Adrenal gland (tissue), 12 donors: ENCODE results near the gene RESP18. TPM values are rescaled to one million over a fixed set of nuclear protein-coding genes. Genes with fewer than 3 reads are reported as not detected.
A peak's percentile ranks its signal among the peaks of the same experiment; 100 is the strongest.
"Not testable (repeated sequence)": the region's sequence is repeated elsewhere in the genome, so short reads cannot be mapped to it uniquely, and the experiment has no call there.

Source experiments
- DNase-seq, 7 donors: peaks; one replicate each; pipeline ENCODE4 v3.0.0-alpha.2; 2019 to 2020
- H3K27ac ChIP-seq, 5 donors: fragments of 200-600 bp; sonication (generic) in 4 of 5; 1 replicate in 3 of 5; 2 replicates in 2 of 5; pipeline versions ENCODE4 v1.5.1 to v1.8.0; 2016 to 2020; ENCODE audit warnings: mild to moderate bottlenecking in 1 of 5
- H3K27me3 ChIP-seq: fragments of 200-600 bp; 2 replicates; pipeline ENCODE4 v1.8.0; 2021
- H3K36me3 ChIP-seq, 2 donors: fragments of 200-600 bp; replicated peaks in 1 of 2; 1 replicate in 1 of 2; 2 replicates in 1 of 2; pipeline versions ENCODE4 v1.5.1 to v1.8.0; 2018 to 2022
- H3K4me1 ChIP-seq, 2 donors: fragments of 200-600 bp; replicated peaks in 1 of 2; 1 replicate in 1 of 2; 2 replicates in 1 of 2; pipeline versions ENCODE4 v1.5.1 to v1.8.0; 2018 to 2021
- H3K4me3 ChIP-seq, 4 donors: fragments of 200-600 bp; sonication (generic) in 3 of 4; one replicate each; pipeline ENCODE4 v1.5.1; 2016 to 2018
- H3K9me3 ChIP-seq, 3 donors: fragments of 200-600 bp; sonication (generic) in 1 of 3; replicated peaks in 1 of 3; 1 replicate in 2 of 3; 2 replicates in 1 of 3; pipeline versions ENCODE4 v1.5.1 to v1.8.0; 2016 to 2021
- POLR2A ChIP-seq, 2 donors: fragments of 450-650 bp; IDR thresholded peaks; one replicate each; pipeline ENCODE4 v1.6.1; 2017; ENCODE audit warnings: antibody characterized with exemption in 2 of 2, mild to moderate bottlenecking in 2 of 2, moderate library complexity in 1 of 2
- WGBS, 4 donors: extraction: QIAGEN DNeasy Blood & Tissue Kit in 2 of 4; methylation state at CpG; one replicate each; pipeline versions ENCODE4 v1.1.5 to v1.1.7; 2013 to 2017; 5-methylcytosine and 5-hydroxymethylcytosine counted together
- intact Hi-C, 2 donors: fragments of 100-400 bp; cut with DNase I; formaldehyde crosslinking; loops; one replicate each; pipeline versions ENCODE4 v1.14.1 to v1.15.0; 2022 to 2023
- polyA plus RNA-seq, 3 donors: library from polyadenylated mRNA; stranded (reverse); fragments of 200-250 nt in 2 of 3; fragments of 350-450 nt in 1 of 3; fragmentation: Illumina TruSeq in 1 of 3; extraction: RNeasy Lipid Tissue Mini Kit (QIAGEN cat#74804) in 1 of 3; gene quantifications; one replicate each; pipeline ENCODE4 v1.2.3, GENCODE V29; 2013 to 2014
- total RNA-seq, 9 donors: library from RNA; depleted of rRNA in 4 of 9; stranded (reverse); fragments of >200 nt in 4 of 9; fragments of 120-200 nt in 1 of 9; fragmentation: NEBNext Ultra II Directional in 1 of 9; extraction: Animal tissue kit (Norgen Biotek cat#: 25700) in 1 of 9; gene quantifications; one replicate each; pipeline versions ENCODE4 v1.1.0 to v1.2.4, GENCODE V29; 2013 to 2023
- TF ChIP-seq, protein P1 (sequence below), 6 experiments: fragments of 450-650 bp in 4 of 6; fragments of 200-600 bp in 2 of 6; sonication (generic) in 1 of 6; IDR thresholded peaks; 1 replicate in 5 of 6; 2 replicates in 1 of 6; pipeline versions ENCODE4 v1.5.1 to v1.8.0; 2016 to 2021; ENCODE audit warnings: antibody characterized with exemption in 6 of 6, mild to moderate bottlenecking in 2 of 6, moderate library complexity in 1 of 6
- donor health status: healthy with polysubstance abuse.
- donor health status: Bipolar disorder and iron deficiency.
- donor health status: DM: yes; HTN: yes; CAD: no.
- donor health status: DM: no; HTN: no; CAD: no.
- donor health status: DM: no; HTN: no; CAD: no.
- donor health status: DM: yes; HTN: yes; CAD: no.

The RESP18 gene
- total and polyA plus RNA-seq, 12 donors, result not detected

DNA sequence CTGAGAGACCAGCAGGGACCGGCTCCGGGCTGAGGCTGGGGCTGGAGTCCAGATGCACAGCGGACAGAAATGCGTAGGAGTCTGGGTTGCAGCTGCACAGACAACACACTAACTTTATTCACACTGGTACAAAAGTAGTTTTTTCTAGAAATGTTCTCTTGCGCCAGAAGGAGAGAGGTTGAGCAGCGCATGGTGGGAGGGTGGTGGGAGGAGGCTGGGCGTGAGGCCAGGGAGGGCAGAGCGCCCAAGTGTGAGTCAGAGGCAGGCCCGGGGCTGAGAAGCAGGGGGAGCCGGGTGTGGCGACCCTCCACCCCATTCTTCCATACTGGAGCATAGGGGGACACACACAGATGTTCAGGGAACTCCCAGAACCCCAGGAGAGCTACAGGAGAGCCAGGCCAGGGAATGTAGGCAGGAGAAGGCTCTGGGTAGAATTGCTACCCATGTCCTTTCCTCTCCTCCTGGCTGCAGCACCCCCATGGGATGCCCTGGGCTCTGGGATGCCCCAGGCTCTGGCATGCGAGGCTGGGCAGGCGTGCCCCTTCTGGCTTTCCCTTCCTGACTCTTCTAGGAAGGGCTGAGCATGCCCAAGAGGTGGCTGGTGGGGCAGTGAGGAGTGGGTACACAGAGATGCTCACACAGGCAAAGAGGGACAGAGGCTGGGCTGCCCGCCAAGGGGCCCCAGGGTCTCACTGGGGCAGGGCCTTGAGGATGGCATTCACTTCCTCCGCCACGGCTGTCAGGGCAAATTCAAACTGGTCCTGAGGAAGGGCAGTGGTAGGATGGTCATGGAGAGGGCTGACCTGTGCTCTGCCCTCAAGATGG, 42.8 kb downstream of the RESP18 start:
- Histone ChIP-seq H3K27me3 (no peaks in the 10 kb centered on the region), H3K4me3 (no peak overlapping the region), H3K36me3 (peaks cover 0 to 9% of the 10 kb centered on the region in 2 donors), H3K4me1 (peaks cover 0 to 18% of the 10 kb centered on the region in 2 donors), H3K9me3 (no peaks in the 10 kb centered on the region), H3K27ac (peak overlapping the region in 3 of 5 donors; percentile 32 to 87 (median 83))
- intact Hi-C loops, result loop anchor here (2.0 to 10.0 kb wide), 2 partner anchors 45 to 133 kb away; partner anchors contain the start of genes GLB1L (in 2 of the 2) and STK16 (in 2 of the 2)
- peak; percentile 82 to 88 (median 85) for DNase-seq
- TF ChIP-seq POLR2A (IDR thresholded peaks at IDR 0.05), result peak in 1 of 2 donors; percentile 33
- TF ChIP-seq, protein P1, sequence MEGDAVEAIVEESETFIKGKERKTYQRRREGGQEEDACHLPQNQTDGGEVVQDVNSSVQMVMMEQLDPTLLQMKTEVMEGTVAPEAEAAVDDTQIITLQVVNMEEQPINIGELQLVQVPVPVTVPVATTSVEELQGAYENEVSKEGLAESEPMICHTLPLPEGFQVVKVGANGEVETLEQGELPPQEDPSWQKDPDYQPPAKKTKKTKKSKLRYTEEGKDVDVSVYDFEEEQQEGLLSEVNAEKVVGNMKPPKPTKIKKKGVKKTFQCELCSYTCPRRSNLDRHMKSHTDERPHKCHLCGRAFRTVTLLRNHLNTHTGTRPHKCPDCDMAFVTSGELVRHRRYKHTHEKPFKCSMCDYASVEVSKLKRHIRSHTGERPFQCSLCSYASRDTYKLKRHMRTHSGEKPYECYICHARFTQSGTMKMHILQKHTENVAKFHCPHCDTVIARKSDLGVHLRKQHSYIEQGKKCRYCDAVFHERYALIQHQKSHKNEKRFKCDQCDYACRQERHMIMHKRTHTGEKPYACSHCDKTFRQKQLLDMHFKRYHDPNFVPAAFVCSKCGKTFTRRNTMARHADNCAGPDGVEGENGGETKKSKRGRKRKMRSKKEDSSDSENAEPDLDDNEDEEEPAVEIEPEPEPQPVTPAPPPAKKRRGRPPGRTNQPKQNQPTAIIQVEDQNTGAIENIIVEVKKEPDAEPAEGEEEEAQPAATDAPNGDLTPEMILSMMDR (IDR thresholded peaks at IDR 0.05), result no peak
- 14 to 29% (median 26%) methylated on average over 14 to 16 of the region's 16 CpGs for WGBS, 4 donors

DNA sequence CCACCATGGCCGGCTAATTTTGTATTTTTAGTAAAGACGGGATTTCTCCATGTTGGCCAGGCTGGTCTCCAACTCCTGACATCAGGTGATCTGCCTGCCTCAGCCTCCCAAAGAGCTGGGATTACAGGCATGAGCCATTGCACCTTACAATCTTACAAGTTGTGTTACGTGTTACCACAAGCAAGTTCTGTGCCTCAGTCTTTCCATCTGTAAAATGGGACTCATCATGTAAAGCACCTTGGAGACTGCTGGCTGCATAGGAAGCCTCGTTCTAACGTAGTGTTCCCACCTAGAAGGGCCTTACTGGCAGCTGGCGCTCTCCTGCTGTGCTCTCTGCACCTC, 43.4 kb downstream of the RESP18 start:
- TF ChIP-seq, protein P1 (IDR thresholded peaks at IDR 0.05), result no peak
- TF ChIP-seq POLR2A (IDR thresholded peaks at IDR 0.05), result no peak
- Histone ChIP-seq H3K4me1 (peaks cover 0 to 18% of the 10 kb centered on the region in 2 donors), H3K27ac (peak overlapping the region in 3 of 5 donors; percentile 32 to 87 (median 83)), H3K4me3 (no peak overlapping the region), H3K36me3 (peaks cover 0 to 15% of the 10 kb centered on the region in 2 donors), H3K27me3 (no peaks in the 10 kb centered on the region), H3K9me3 (no peaks in the 10 kb centered on the region)
- intact Hi-C loops, result no loop called here
- DNase-seq, result no peak
- WGBS, 4 donors, result 55 to 68% (median 62%) methylated on average over 6 of the region's 6 CpGs

DNA sequence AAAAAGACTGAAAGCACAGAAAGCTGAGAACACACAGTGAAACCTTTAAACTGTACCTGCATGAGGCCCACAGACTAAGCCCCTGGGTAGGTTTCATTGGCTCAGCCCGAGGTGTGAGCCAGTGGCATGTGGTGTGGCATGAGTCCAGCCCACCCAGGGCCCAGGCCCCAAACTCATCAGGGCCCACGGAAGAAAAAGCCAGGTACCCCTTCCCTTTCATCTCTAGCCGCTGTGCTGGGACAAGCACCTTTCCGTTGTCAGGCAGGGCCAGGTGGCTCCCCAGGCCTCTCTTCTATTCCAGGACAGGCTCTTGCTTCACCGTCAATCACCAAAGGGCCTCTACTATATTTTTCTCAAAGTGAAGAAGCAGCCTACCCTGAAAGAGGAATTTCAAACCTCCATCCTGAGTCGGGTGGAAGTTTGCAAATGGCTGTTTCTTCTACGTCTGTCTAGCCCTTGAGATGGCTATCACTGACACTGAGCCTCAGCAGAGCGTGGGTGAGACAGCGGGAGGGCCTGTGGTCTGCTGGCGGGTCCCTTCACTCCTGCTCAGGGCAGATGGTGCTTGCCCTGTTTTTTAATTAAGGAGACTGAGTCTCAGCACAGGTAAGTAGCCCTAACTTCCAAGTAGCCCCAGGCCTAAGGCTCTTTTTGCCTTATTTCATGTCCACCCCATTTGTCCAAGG, 44.8 kb downstream of the RESP18 start:
- Histone ChIP-seq H3K36me3 (peaks cover 0 to 29% of the 10 kb centered on the region in 2 donors), H3K27me3 (no peaks in the 10 kb centered on the region), H3K27ac (peak overlapping the region in 1 of 5 donors; percentile 26), H3K9me3 (no peaks in the 10 kb centered on the region), H3K4me3 (no peak overlapping the region), H3K4me1 (peaks cover 0 to 18% of the 10 kb centered on the region in 2 donors)
- TF ChIP-seq, protein P1 (IDR thresholded peaks at IDR 0.05), result no peak
- no peak for TF ChIP-seq POLR2A (IDR thresholded peaks at IDR 0.05)
- no peak for DNase-seq
- intact Hi-C loops, result no loop called here
- 80 to 90% (median 83%) methylated on average over 10 of the region's 10 CpGs for WGBS, 4 donors

DNA sequence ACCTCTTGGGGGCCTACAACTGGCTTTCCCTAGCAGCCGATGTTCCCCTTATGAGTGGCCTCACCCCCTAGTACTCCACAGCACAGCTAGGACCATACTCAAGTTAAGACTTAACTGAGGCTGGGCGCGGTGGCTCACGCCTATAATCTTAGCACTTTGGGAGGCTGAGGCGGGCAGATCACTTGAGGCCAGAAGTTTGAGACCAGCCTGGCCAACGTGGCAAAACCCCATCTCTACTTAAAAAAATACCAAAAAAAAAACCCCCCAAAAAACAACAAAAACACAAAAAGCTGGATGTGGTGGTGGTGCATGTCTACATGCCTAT, 45.5 kb downstream of the RESP18 start:
- WGBS, 4 donors, result 89 to 93% (median 91%) methylated on average over 6 of the region's 6 CpGs
- intact Hi-C loops, H3K27me3 ChIP-seq, H3K4me3 ChIP-seq, DNase-seq, H3K9me3 ChIP-seq: not testable (repeated sequence)
- Histone ChIP-seq H3K4me1 (peaks cover 0 to 18% of the 10 kb centered on the region in 2 donors), H3K27ac (peak overlapping the region in 2 of 5 donors; percentile 23 to 69), H3K36me3 (peaks cover 0 to 36% of the 10 kb centered on the region in 2 donors)
